Endodermal cell (in vitro differentiated cells): ENCODE results near the gene RFESD. TPM values are rescaled to one million over a fixed set of nuclear protein-coding genes. Genes with fewer than 3 reads are reported as not detected.
A peak's percentile ranks its signal among the peaks of the same experiment; 100 is the strongest.

Experiments
- DNase-seq: peaks from one replicate; pipeline ENCODE4 v3.0.0-alpha.2; 2017
- H3K27ac ChIP-seq: 2 replicates; pipeline ENCODE4 v1.5.1; 2013; ENCODE audit warnings: mild to moderate bottlenecking, low read depth, low read length, moderate library complexity
- H3K27me3 ChIP-seq: 2 replicates; pipeline ENCODE4 v1.6.1; 2013; ENCODE audit warnings: mild to moderate bottlenecking, low read length, moderate library complexity; ENCODE audit not compliant: insufficient read depth, control insufficient read depth, poor library complexity, severe bottlenecking
- H3K36me3 ChIP-seq: 2 replicates; pipeline ENCODE4 v1.7.0; 2013; ENCODE audit warnings: mild to moderate bottlenecking, low read length, moderate library complexity; ENCODE audit not compliant: control insufficient read depth, insufficient read depth
- H3K4me1 ChIP-seq: one replicate; pipeline ENCODE4 v1.7.0; 2013; ENCODE audit warnings: low read length; ENCODE audit not compliant: control insufficient read depth, insufficient read depth
- H3K4me3 ChIP-seq: 2 replicates; pipeline ENCODE4 v1.5.1; 2013; ENCODE audit warnings: mild to moderate bottlenecking, low read length, moderate library complexity
- H3K9ac ChIP-seq: 2 replicates; pipeline ENCODE4 v1.6.1; 2013; ENCODE audit warnings: mild to moderate bottlenecking, low read length, moderate library complexity; ENCODE audit not compliant: poor library complexity, severe bottlenecking; ENCODE audit errors: extremely low read depth
- H3K9me3 ChIP-seq: 2 replicates; pipeline ENCODE4 v1.6.1; 2013; ENCODE audit warnings: mild to moderate bottlenecking, low read length, moderate library complexity; ENCODE audit not compliant: control insufficient read depth
- H3K27ac Mint-ChIP-seq: 2 replicates; pipeline ENCODE4 v1.8.0; 2020; ENCODE audit warnings: mixed read lengths
- H3K27me3 Mint-ChIP-seq: 2 replicates; pipeline ENCODE4 v1.8.0; 2021; ENCODE audit warnings: mild to moderate bottlenecking, mixed read lengths; ENCODE audit not compliant: insufficient read depth
- H3K36me3 Mint-ChIP-seq: 2 replicates; pipeline ENCODE4 v1.8.0; 2020; ENCODE audit warnings: low read depth, mixed read lengths
- H3K4me1 Mint-ChIP-seq: 2 replicates; pipeline ENCODE4 v1.8.0; 2020; ENCODE audit warnings: mixed read lengths
- H3K4me3 Mint-ChIP-seq: 2 replicates; pipeline ENCODE4 v1.8.0; 2020; ENCODE audit warnings: mild to moderate bottlenecking, moderate library complexity, mixed read lengths
- H3K9me3 Mint-ChIP-seq: 2 replicates; pipeline ENCODE4 v1.8.0; 2020; ENCODE audit warnings: mild to moderate bottlenecking, mixed read lengths
- CTCF ChIP-seq: fragments of 200-600 bp; sonication (generic); conservative IDR thresholded peaks from 2 replicates; pipeline ENCODE4 v1.5.0; 2021; ENCODE audit warnings: antibody characterized with exemption, mild to moderate bottlenecking
- WGBS, 2 experiments: methylation state at CpG; one replicate each; pipeline versions ENCODE4 v1.1.5 to v1.1.7; 2013; ENCODE audit warnings: missing lambda C conversion rate in 2 of 2, mixed read lengths in 1 of 2; ENCODE audit not compliant: insufficient coverage in 1 of 2, insufficient read length in 1 of 2; 5-methylcytosine and 5-hydroxymethylcytosine counted together
- long read RNA-seq, 4 experiments: library from polyadenylated mRNA in 2 of 4; library from RNA in 1 of 4; library from capped mRNA in 1 of 4; stranded (forward) in 3 of 4; unstranded in 1 of 4; transcript quantifications; one replicate each; pipeline ENCODE4 v2.0.0, GENCODE V29; 2020 to 2021; ENCODE audit warnings: inconsistent platforms in 1 of 4
- polyA plus RNA-seq, 2 experiments: library from polyadenylated mRNA; stranded (reverse); fragments of 50-300 nt; gene quantifications; one replicate each; pipeline ENCODE4 v1.2.3, GENCODE V29; 2013
- total RNA-seq, 2 donors: library from RNA; stranded (reverse); fragmentation: NEBNext Ultra II Directional in 1 of 2; extraction: Animal tissue kit (Norgen Biotek cat#: 25700) in 1 of 2; gene quantifications; 2 replicates in 1 of 2; 3 replicates in 1 of 2; pipeline ENCODE4 v1.2.1, GENCODE V29; 2021

Gene RFESD
- 10 to 100 TPM in 1 of 2 donors, 1 to 10 TPM in 1; 7.1 to 13.7 TPM for total RNA-seq
- 4.4 TPM for polyA plus RNA-seq (2013, experiment 1 of 2)
- polyA plus RNA-seq (2013, experiment 2 of 2): 3.1 TPM
- long read RNA-seq, experiment 1, partial matches to known transcripts: 1 of 4 reads
- long read RNA-seq, experiment 1, other reads (novel, unspliced or antisense): 3 of 4 reads
- long read RNA-seq, experiment 2, transcript RFESD-207 (5 exons, 615 nt): major isoform, 7 of 13 reads
- long read RNA-seq, experiment 2, partial matches to known transcripts: 0 of 13 reads
- long read RNA-seq, experiment 2, other reads (novel, unspliced or antisense): 5 of 13 reads
- long read RNA-seq, experiment 3, partial matches to known transcripts: 0 of 8 reads
- long read RNA-seq, experiment 3, other reads (novel, unspliced or antisense): 4 of 8 reads
- long read RNA-seq, experiment 4, transcript RFESD-202 (6 exons, 2,587 nt): major isoform, 6 of 11 reads
- long read RNA-seq, experiment 4, partial matches to known transcripts: 0 of 11 reads
- long read RNA-seq, experiment 4, other reads (novel, unspliced or antisense): 1 of 11 reads

- H3K4me3 ChIP-seq: peak within 1 kb of the TSS; percentile 80
- 22 to 29% methylated on average over 37 to 60 of the region's 60 CpGs for WGBS, 2 experiments
- Mint-ChIP-seq H3K4me3 (peak within 1 kb of the TSS; percentile 69), H3K27me3 (no peaks in the 10 kb centered on the region), H3K36me3 (no peaks in the 10 kb centered on the region), H3K27ac (peak within 1 kb of the TSS; percentile 94), H3K9me3 (no peaks in the 10 kb centered on the region), H3K4me1 (peaks cover 11% of the 10 kb centered on the region)
- H3K27me3 ChIP-seq: no peaks in the 10 kb centered on the region
- peak within 1 kb of the TSS; percentile 47 for H3K27ac ChIP-seq
- no peaks in the 10 kb centered on the region for H3K4me1 ChIP-seq
- no peaks in the 10 kb centered on the region for H3K36me3 ChIP-seq
- TF ChIP-seq CTCF: peak; percentile 55
- peak; percentile 98 for DNase-seq
- peaks cover 6% of the 10 kb centered on the region for H3K9me3 ChIP-seq
- peak within 1 kb of the TSS; percentile 77 for H3K9ac ChIP-seq
Observed at GRCh38 chr5:95646569-95647431, at the start of gene RFESD. RFESD (plus strand) TSS chr5:95646777; CDS start chr5:95652272, 5,495 bp downstream.

- no peaks in the 10 kb centered on the region for H3K27me3 ChIP-seq
- H3K36me3 ChIP-seq: no peaks in the 10 kb centered on the region
- Mint-ChIP-seq H3K36me3 (peaks cover 9% of the 10 kb centered on the region), H3K4me3 (no peak overlapping the region), H3K27ac (no peak overlapping the region), H3K9me3 (no peaks in the 10 kb centered on the region), H3K27me3 (no peaks in the 10 kb centered on the region), H3K4me1 (no peaks in the 10 kb centered on the region)
- peak; percentile 46 for TF ChIP-seq CTCF
- DNase-seq: no peak
- no peak overlapping the region for H3K27ac ChIP-seq
- WGBS, 2 experiments: 80 to 100% methylated on average over 1 of the region's 1 CpG
- no peaks in the 10 kb centered on the region for H3K9me3 ChIP-seq
- H3K9ac ChIP-seq: no peak overlapping the region
- H3K4me1 ChIP-seq: no peaks in the 10 kb centered on the region
- no peak overlapping the region for H3K4me3 ChIP-seq
Observed at GRCh38 chr5:95599252-95599651, 47.3 kb upstream of the RFESD start.

GRCh38 chr5:95600557-95600956 lies 46.0 kb upstream of the RFESD start:
- Mint-ChIP-seq H3K4me1 (no peaks in the 10 kb centered on the region), H3K27me3 (no peaks in the 10 kb centered on the region), H3K36me3 (peaks cover 4% of the 10 kb centered on the region), H3K9me3 (no peaks in the 10 kb centered on the region), H3K27ac (no peak overlapping the region), H3K4me3 (no peak overlapping the region)
- DNase-seq: no peak
- Histone ChIP-seq H3K9ac (no peak overlapping the region), H3K4me3 (no peak overlapping the region), H3K36me3 (no peaks in the 10 kb centered on the region), H3K9me3 (no peaks in the 10 kb centered on the region), H3K4me1 (no peaks in the 10 kb centered on the region), H3K27ac (no peak overlapping the region), H3K27me3 (no peaks in the 10 kb centered on the region)
- TF ChIP-seq CTCF: no peak
- WGBS, 2 experiments: 93 to 100% methylated on average over 1 of the region's 1 CpG
